Progenitor cell of endocrine pancreas (in vitro differentiated cells): ENCODE measurements around the gene TMEM97. TPM values are rescaled to one million over a fixed set of nuclear protein-coding genes. Genes with fewer than 3 reads are reported as not detected.
"Not testable (repeated sequence)": the region's sequence is repeated elsewhere in the genome, so short reads cannot be mapped to it uniquely, and the experiment has no call there.

Experiments
- DNase-seq: peaks from one replicate; pipeline ENCODE4 v3.0.0; 2021; ENCODE audit warnings: low spot score; ENCODE audit not compliant: unreplicated experiment
- H3K27ac Mint-ChIP-seq: 2 replicates; pipeline ENCODE4 v1.8.0; 2021; ENCODE audit warnings: mild to moderate bottlenecking, moderate library complexity, mixed read lengths
- H3K27me3 Mint-ChIP-seq: 2 replicates; pipeline ENCODE4 v1.8.0; 2021; ENCODE audit warnings: mixed read lengths
- H3K36me3 Mint-ChIP-seq: 2 replicates; pipeline ENCODE4 v1.8.0; 2022; ENCODE audit warnings: mixed read lengths; ENCODE audit not compliant: insufficient read depth
- H3K4me1 Mint-ChIP-seq: 2 replicates; pipeline ENCODE4 v1.8.0; 2021; ENCODE audit warnings: low read depth, mixed read lengths
- H3K4me3 Mint-ChIP-seq: 2 replicates; pipeline ENCODE4 v1.8.0; 2021; ENCODE audit warnings: low read depth, mild to moderate bottlenecking, moderate library complexity, mixed read lengths
- H3K9me3 Mint-ChIP-seq: 2 replicates; pipeline ENCODE4 v1.8.0; 2021; ENCODE audit warnings: low read depth, mixed read lengths
- CTCF ChIP-seq: fragments of 200-600 bp; sonication (generic); IDR thresholded peaks from one replicate; pipeline ENCODE4 v1.5.0; 2021; ENCODE audit warnings: antibody characterized with exemption, mild to moderate bottlenecking; ENCODE audit not compliant: unreplicated experiment
- long read RNA-seq: library from polyadenylated mRNA; unstranded; transcript quantifications from one replicate; pipeline ENCODE4 v2.0.0, GENCODE V29; 2020
- total RNA-seq: library from RNA; stranded (reverse); gene quantifications from 2 replicates; pipeline ENCODE4 v1.2.1, GENCODE V29; 2021

Gene TMEM97
- total RNA-seq = 93.8 and 102 TPM in 2 replicates
- long read RNA-seq, transcript TMEM97-201 (3 exons, 2,568 nt) = major isoform, 292 of 331 reads
- long read RNA-seq, partial matches to known transcripts = 2 of 331 reads
- long read RNA-seq, other reads (novel, unspliced or antisense) = 34 of 331 reads

GRCh38 chr17:28318759-28319597 is at the start of gene TMEM97:
TSS of gene TMEM97 (plus strand) at chr17:28319200. CDS start at chr17:28319240, 40 bp downstream.
- TF ChIP-seq CTCF = no peak
- Mint-ChIP-seq H3K9me3 (no peaks in the 10 kb centered on the region), H3K4me3 (peak within 1 kb of the TSS; percentile 79), H3K27ac (peak within 1 kb of the TSS; percentile 93), H3K36me3 (peaks cover 3% of the 10 kb centered on the region), H3K4me1 (peaks cover 40% of the 10 kb centered on the region), H3K27me3 (peaks cover 18% of the 10 kb centered on the region)
- DNase-seq = peak; percentile 89

GRCh38 chr17:28270055-28270454 is 48.9 kb upstream of the TMEM97 start:
- H3K9me3 Mint-ChIP-seq = peaks cover 13% of the 10 kb centered on the region
- no peaks in the 10 kb centered on the region for H3K4me1 Mint-ChIP-seq
- no peak overlapping the region for H3K4me3 Mint-ChIP-seq
- no peak for DNase-seq
- H3K27me3 Mint-ChIP-seq = peaks cover 29% of the 10 kb centered on the region
- no peak for TF ChIP-seq CTCF
- no peak overlapping the region for H3K27ac Mint-ChIP-seq
- no peaks in the 10 kb centered on the region for H3K36me3 Mint-ChIP-seq

- Mint-ChIP-seq H3K4me1 (no peaks in the 10 kb centered on the region), H3K36me3 (no peaks in the 10 kb centered on the region), H3K9me3 (peaks cover 13% of the 10 kb centered on the region), H3K27me3 (peaks cover 30% of the 10 kb centered on the region), H3K27ac (no peak overlapping the region), H3K4me3 (no peak overlapping the region)
- TF ChIP-seq CTCF = no peak
- no peak for DNase-seq
Observed at GRCh38 chr17:28270926-28271325, 48.1 kb upstream of the TMEM97 start.

- no peak overlapping the region for H3K4me3 Mint-ChIP-seq
- peaks cover 13% of the 10 kb centered on the region for H3K9me3 Mint-ChIP-seq
- no peaks in the 10 kb centered on the region for H3K36me3 Mint-ChIP-seq
- no peak overlapping the region for H3K27ac Mint-ChIP-seq
- H3K4me1 Mint-ChIP-seq = no peaks in the 10 kb centered on the region
- H3K27me3 Mint-ChIP-seq = peaks cover 30% of the 10 kb centered on the region
- TF ChIP-seq CTCF = no peak
- no peak for DNase-seq
Observed at GRCh38 chr17:28271431-28271830, 47.6 kb upstream of the TMEM97 start.

GRCh38 chr17:28272166-28272565 is 46.8 kb upstream of the TMEM97 start:
- no peak overlapping the region for H3K27ac Mint-ChIP-seq
- DNase-seq = no peak
- no peaks in the 10 kb centered on the region for H3K4me1 Mint-ChIP-seq
- H3K4me3 Mint-ChIP-seq = no peak overlapping the region
- no peak for TF ChIP-seq CTCF
- peaks cover 30% of the 10 kb centered on the region for H3K27me3 Mint-ChIP-seq
- H3K9me3 Mint-ChIP-seq = peaks cover 10% of the 10 kb centered on the region
- H3K36me3 Mint-ChIP-seq = no peaks in the 10 kb centered on the region

- H3K9me3 Mint-ChIP-seq, H3K36me3 Mint-ChIP-seq, H3K4me1 Mint-ChIP-seq, H3K27ac Mint-ChIP-seq, DNase-seq, H3K4me3 Mint-ChIP-seq: not testable (repeated sequence)
- peaks cover 30% of the 10 kb centered on the region for H3K27me3 Mint-ChIP-seq
Observed at GRCh38 chr17:28273341-28273740, 45.7 kb upstream of the TMEM97 start.
